DOHH2 (cell line): ENCODE measurements around the gene APOC3.
A peak's percentile ranks its signal among the peaks of the same experiment; 100 is the strongest.

Experiments used
- H3F3A ChIP-seq: fragments of 200-600 bp; sonication (generic), shearing (Covaris generic); 2 replicates; pipeline ENCODE4 v1.6.0; 2016; ENCODE audit warnings: antibody characterized with exemption, mild to moderate bottlenecking; ENCODE audit not compliant: control insufficient read depth, insufficient read depth
- H3K27ac ChIP-seq: fragments of 200-600 bp; sonication (generic); 2 replicates; pipeline ENCODE4 v1.5.1; 2014; ENCODE audit warnings: low read depth, mild to moderate bottlenecking, low read length, moderate library complexity
- H3K27me3 ChIP-seq: fragments of 200-600 bp; sonication (generic); 2 replicates; pipeline ENCODE4 v1.6.1; 2014; ENCODE audit warnings: mild to moderate bottlenecking, low read length, mixed read lengths; ENCODE audit not compliant: control insufficient read depth
- H3K36me3 ChIP-seq: fragments of 200-600 bp; sonication (generic); 2 replicates; pipeline ENCODE4 v1.6.1; 2014; ENCODE audit warnings: mild to moderate bottlenecking, low read length, moderate library complexity, mixed read lengths; ENCODE audit not compliant: control insufficient read depth
- H3K4me1 ChIP-seq: fragments of 200-600 bp; sonication (generic); 2 replicates; pipeline ENCODE4 v1.6.1; 2014; ENCODE audit warnings: mild to moderate bottlenecking, low read length, mixed read lengths; ENCODE audit not compliant: control insufficient read depth
- H3K4me2 ChIP-seq: fragments of 200-600 bp; sonication (generic); 2 replicates; pipeline ENCODE4 v1.6.0; 2014; ENCODE audit warnings: mild to moderate bottlenecking, low read length, moderate library complexity
- H3K4me3 ChIP-seq: fragments of 200-600 bp; sonication (generic); 2 replicates; pipeline ENCODE4 v1.5.1; 2014; ENCODE audit warnings: mild to moderate bottlenecking, low read length, mixed read lengths
- H3K79me2 ChIP-seq: fragments of 200-600 bp; sonication (generic); 2 replicates; pipeline ENCODE4 v1.6.1; 2014; ENCODE audit warnings: mild to moderate bottlenecking, low read length, mixed read lengths; ENCODE audit not compliant: control insufficient read depth
- H3K9me2 ChIP-seq: fragments of 200-600 bp; sonication (generic); replicated peaks from 2 replicates; pipeline ENCODE4 v1.6.1; 2014; ENCODE audit warnings: mild to moderate bottlenecking, low read length, mixed read lengths; ENCODE audit not compliant: control insufficient read depth
- H3K9me3 ChIP-seq: fragments of 200-600 bp; sonication (generic); 2 replicates; pipeline ENCODE4 v1.6.1; 2014; ENCODE audit warnings: antibody characterized with exemption, low read length, mixed read lengths; ENCODE audit not compliant: control insufficient read depth, insufficient read depth
- H4K20me1 ChIP-seq: fragments of 200-600 bp; sonication (generic); 2 replicates; pipeline ENCODE4 v1.6.0; 2014; ENCODE audit warnings: low read depth, mild to moderate bottlenecking, antibody characterized with exemption, low read length, moderate library complexity; ENCODE audit not compliant: control insufficient read depth, insufficient read depth
- EZH2phosphoT487 ChIP-seq: fragments of 200-600 bp; sonication (generic); IDR thresholded peaks from 2 replicates; pipeline ENCODE4 v1.6.1; 2017; ENCODE audit warnings: borderline replicate concordance, mild to moderate bottlenecking, antibody characterized with exemption, low read length, moderate library complexity, mixed read lengths
- TF ChIP-seq, protein P1 (sequence below): fragments of 200-600 bp; sonication (generic); IDR thresholded peaks from one replicate; pipeline ENCODE4 v1.5.1; 2014; ENCODE audit warnings: antibody characterized with exemption, mild to moderate bottlenecking, low read depth, low read length; ENCODE audit not compliant: poor library complexity, severe bottlenecking

APOC3 gene

GRCh38 chr11:116876656-116877055 lies 46.9 kb downstream of the APOC3 start:
- Histone ChIP-seq H4K20me1 (no peaks in the 10 kb centered on the region; the same call in 1 of the 2 replicates), H3K36me3 (peaks cover 33% of the 10 kb centered on the region), H3F3A (no peaks in the 10 kb centered on the region), H3K4me2 (no peak overlapping the region), H3K4me3 (no peak overlapping the region), H3K27me3 (no peaks in the 10 kb centered on the region), H3K9me3 (no peaks in the 10 kb centered on the region), H3K4me1 (peaks cover 4% of the 10 kb centered on the region), H3K9me2 (no peaks in the 10 kb centered on the region), H3K79me2 (no peaks in the 10 kb centered on the region), H3K27ac (no peak overlapping the region)
- TF ChIP-seq, protein P1, sequence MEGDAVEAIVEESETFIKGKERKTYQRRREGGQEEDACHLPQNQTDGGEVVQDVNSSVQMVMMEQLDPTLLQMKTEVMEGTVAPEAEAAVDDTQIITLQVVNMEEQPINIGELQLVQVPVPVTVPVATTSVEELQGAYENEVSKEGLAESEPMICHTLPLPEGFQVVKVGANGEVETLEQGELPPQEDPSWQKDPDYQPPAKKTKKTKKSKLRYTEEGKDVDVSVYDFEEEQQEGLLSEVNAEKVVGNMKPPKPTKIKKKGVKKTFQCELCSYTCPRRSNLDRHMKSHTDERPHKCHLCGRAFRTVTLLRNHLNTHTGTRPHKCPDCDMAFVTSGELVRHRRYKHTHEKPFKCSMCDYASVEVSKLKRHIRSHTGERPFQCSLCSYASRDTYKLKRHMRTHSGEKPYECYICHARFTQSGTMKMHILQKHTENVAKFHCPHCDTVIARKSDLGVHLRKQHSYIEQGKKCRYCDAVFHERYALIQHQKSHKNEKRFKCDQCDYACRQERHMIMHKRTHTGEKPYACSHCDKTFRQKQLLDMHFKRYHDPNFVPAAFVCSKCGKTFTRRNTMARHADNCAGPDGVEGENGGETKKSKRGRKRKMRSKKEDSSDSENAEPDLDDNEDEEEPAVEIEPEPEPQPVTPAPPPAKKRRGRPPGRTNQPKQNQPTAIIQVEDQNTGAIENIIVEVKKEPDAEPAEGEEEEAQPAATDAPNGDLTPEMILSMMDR: no peak
- TF ChIP-seq EZH2phosphoT487: no peak

GRCh38 chr11:116879800-116880625 lies 50.3 kb downstream of the APOC3 start:
- Histone ChIP-seq H4K20me1 (no peaks in the 10 kb centered on the region; the same call in 1 of the 2 replicates), H3K9me2 (no peaks in the 10 kb centered on the region), H3F3A (no peaks in the 10 kb centered on the region; the same call in 1 of the 2 replicates), H3K36me3 (peaks cover 7% of the 10 kb centered on the region; the same call in 1 of the 2 replicates), H3K27me3 (no peaks in the 10 kb centered on the region), H3K9me3 (no peaks in the 10 kb centered on the region), H3K4me2 (no peak overlapping the region), H3K4me3 (no peak overlapping the region), H3K79me2 (no peaks in the 10 kb centered on the region), H3K4me1 (peaks cover 4% of the 10 kb centered on the region), H3K27ac (no peak overlapping the region)
- TF ChIP-seq EZH2phosphoT487: no peak
- TF ChIP-seq, protein P1: peak; percentile 83

DNA sequence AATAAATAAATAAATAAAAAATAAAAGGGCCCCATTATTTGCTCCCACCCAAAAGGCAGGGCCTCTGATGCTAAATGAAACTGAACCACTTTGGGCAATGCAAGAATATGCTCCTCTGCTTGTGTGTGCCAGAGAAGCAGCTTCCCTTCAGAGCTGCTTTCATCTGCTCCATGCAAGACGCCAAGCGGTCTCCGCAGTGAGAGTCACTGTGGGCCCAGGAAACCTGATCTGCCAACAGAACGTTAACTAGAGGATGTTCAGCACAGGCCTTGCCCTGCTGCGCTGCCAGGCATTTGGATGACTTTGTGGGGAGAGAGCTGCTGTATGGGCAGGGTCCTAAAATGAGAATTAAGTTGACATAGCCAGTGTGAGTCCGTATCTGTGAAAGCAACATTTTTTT lies 51.4 kb downstream of the APOC3 start:
- Histone ChIP-seq H3K79me2 (no peaks in the 10 kb centered on the region), H3K4me1 (peaks cover 4% of the 10 kb centered on the region), H3K9me2 (no peaks in the 10 kb centered on the region), H3K27ac (no peak overlapping the region), H3K9me3 (no peaks in the 10 kb centered on the region), H3K4me2 (no peak overlapping the region), H3F3A (no peaks in the 10 kb centered on the region; the same call in 1 of the 2 replicates), H4K20me1 (no peaks in the 10 kb centered on the region; the same call in 1 of the 2 replicates), H3K4me3 (no peak overlapping the region), H3K27me3 (no peaks in the 10 kb centered on the region), H3K36me3 (no peaks in the 10 kb centered on the region; the same call in 1 of the 2 replicates)
- TF ChIP-seq, protein P1: no peak
- TF ChIP-seq EZH2phosphoT487: no peak
